GM23338 (cell line): ENCODE measurements around the gene RAB11B. TPM values are rescaled to one million over a fixed set of nuclear protein-coding genes. Genes with fewer than 3 reads are reported as not detected.

Experiments used
- ATAC-seq: fragments of 200-7000 bp; cut with Tn5 transposase; 3 replicates; pipeline ENCODE4 v1.9.1; 2020
- DNase-seq: peaks from one replicate; pipeline ENCODE4 v3.0.0-alpha.2; 2015; ENCODE audit warnings: low spot score
- H2AFZ ChIP-seq: fragments of 200-600 bp; sonication (generic); 2 replicates; pipeline ENCODE4 v1.8.0; 2016; ENCODE audit warnings: antibody characterized with exemption, mild to moderate bottlenecking, moderate library complexity
- H3F3A ChIP-seq: fragments of 200-600 bp; sonication (generic); replicated peaks from 2 replicates; pipeline ENCODE4 v1.8.0; 2017; ENCODE audit warnings: antibody characterized with exemption, mixed run types, low read depth
- H3K27ac ChIP-seq: fragments of 200-600 bp; sonication (generic); 2 replicates; pipeline ENCODE4 v1.6.1; 2016; ENCODE audit warnings: low read depth
- H3K27me3 ChIP-seq: fragments of 200-600 bp; sonication (generic); 2 replicates; pipeline ENCODE4 v1.8.0; 2016; ENCODE audit warnings: mild to moderate bottlenecking, mixed run types, moderate library complexity; ENCODE audit not compliant: insufficient read depth
- H3K36me3 ChIP-seq: fragments of 200-600 bp; sonication (generic); 2 replicates; pipeline ENCODE4 v1.8.0; 2016; ENCODE audit warnings: mild to moderate bottlenecking; ENCODE audit not compliant: insufficient read depth
- H3K4me1 ChIP-seq: fragments of 200-600 bp; sonication (generic); 2 replicates; pipeline ENCODE4 v1.8.0; 2016; ENCODE audit warnings: mild to moderate bottlenecking, moderate library complexity; ENCODE audit not compliant: insufficient read depth
- H3K4me2 ChIP-seq: fragments of 200-600 bp; sonication (generic); 2 replicates; pipeline ENCODE4 v1.7.1; 2017; ENCODE audit warnings: mixed run types
- H3K4me3 ChIP-seq: fragments of 200-600 bp; sonication (generic); 2 replicates; pipeline ENCODE4 v1.6.1; 2016; ENCODE audit warnings: mixed run types
- H3K79me2 ChIP-seq: fragments of 200-600 bp; sonication (generic); replicated peaks from 2 replicates; pipeline ENCODE4 v1.8.0; 2017; ENCODE audit warnings: mild to moderate bottlenecking; ENCODE audit not compliant: insufficient read depth
- H3K9me2 ChIP-seq: fragments of 200-600 bp; sonication (generic); 2 replicates; pipeline ENCODE4 v1.8.0; 2017; ENCODE audit not compliant: insufficient read depth
- H4K20me1 ChIP-seq: fragments of 200-600 bp; sonication (generic); replicated peaks from 2 replicates; pipeline ENCODE4 v1.8.0; 2017; ENCODE audit warnings: mild to moderate bottlenecking; ENCODE audit not compliant: insufficient read depth
- H3K27ac Mint-ChIP-seq: 2 replicates; pipeline ENCODE4 v1.8.0; 2020; ENCODE audit warnings: inconsistent platforms, mild to moderate bottlenecking, moderate library complexity, mixed read lengths
- H3K27me3 Mint-ChIP-seq: 3 replicates; pipeline ENCODE4 v1.8.0; 2022; ENCODE audit warnings: low read depth, mild to moderate bottlenecking, moderate library complexity, mixed read lengths, inconsistent platforms; ENCODE audit not compliant: insufficient read depth, poor library complexity
- H3K36me3 Mint-ChIP-seq: 3 replicates; pipeline ENCODE4 v1.8.0; 2021; ENCODE audit warnings: low read depth, mild to moderate bottlenecking, inconsistent platforms, moderate library complexity, mixed read lengths
- H3K4me1 Mint-ChIP-seq: 3 replicates; pipeline ENCODE4 v1.8.0; 2020; ENCODE audit warnings: mild to moderate bottlenecking, inconsistent platforms, mixed read lengths
- H3K4me3 Mint-ChIP-seq: 3 replicates; pipeline ENCODE4 v1.8.0; 2021; ENCODE audit warnings: moderate library complexity, mild to moderate bottlenecking, inconsistent platforms, mixed read lengths
- H3K9me3 Mint-ChIP-seq: 3 replicates; pipeline ENCODE4 v1.8.0; 2020; ENCODE audit warnings: moderate library complexity, mild to moderate bottlenecking, inconsistent platforms, mixed read lengths
- CREB1 ChIP-seq: fragments of 250-450 bp; sonication (Bioruptor Pico); IDR thresholded peaks from 2 replicates; pipeline ENCODE4 v1.5.0; 2020; ENCODE audit warnings: low read depth, mild to moderate bottlenecking, moderate library complexity
- EZH2phosphoT487 ChIP-seq: fragments of 200-600 bp; sonication (generic); IDR thresholded peaks from one replicate; pipeline ENCODE4 v1.8.1; 2018; ENCODE audit warnings: antibody characterized with exemption; ENCODE audit not compliant: unreplicated experiment
- JUNB ChIP-seq: IDR thresholded peaks from one replicate; pipeline ENCODE4 v1.6.1; 2016; ENCODE audit warnings: antibody characterized with exemption; ENCODE audit not compliant: unreplicated experiment
- NANOG ChIP-seq: IDR thresholded peaks from 2 replicates; pipeline ENCODE4 v1.6.1; 2016; ENCODE audit warnings: antibody characterized with exemption, borderline replicate concordance
- POLR2AphosphoS5 ChIP-seq: IDR thresholded peaks from 2 replicates; pipeline ENCODE4 v1.6.1; 2016; ENCODE audit warnings: antibody characterized with exemption, low read depth
- STAT1 ChIP-seq: IDR thresholded peaks from one replicate; pipeline ENCODE4 v1.6.1; 2016; ENCODE audit warnings: antibody characterized with exemption; ENCODE audit not compliant: unreplicated experiment
- ZNF114 ChIP-seq: fragments of 250-450 bp; sonication (Bioruptor Pico); IDR thresholded peaks from 2 replicates; pipeline ENCODE4 v1.5.0; 2020; ENCODE audit warnings: mild to moderate bottlenecking, moderate library complexity
- ZNF462 ChIP-seq: fragments of 250-450 bp; sonication (Bioruptor Pico); IDR thresholded peaks from 2 replicates; pipeline ENCODE4 v1.5.0; 2020; ENCODE audit warnings: mild to moderate bottlenecking, moderate library complexity
- polyA plus RNA-seq: library from polyadenylated mRNA; unstranded; fragments of >200 nt; fragmentation: Nextera tagmentation; extraction: Ambion mirVana; gene quantifications from 2 replicates; pipeline ENCODE4 v1.2.1, GENCODE V29; 2016
- total RNA-seq: library from RNA; depleted of rRNA; stranded (reverse); fragments of >200 nt; shearing (Covaris generic); gene quantifications from 2 replicates; pipeline ENCODE4 v1.2.3, GENCODE V29; 2014
- TF ChIP-seq, protein P1 (sequence below), 2 experiments: fragments of 200-600 bp in 1 of 2; sonication (generic) in 1 of 2; conservative IDR thresholded peaks; 2 replicates each; pipeline versions ENCODE4 v1.5.1 to v1.6.1; 2016 to 2017; ENCODE audit warnings: antibody characterized with exemption in 2 of 2, low read depth in 2 of 2, mild to moderate bottlenecking in 2 of 2, moderate library complexity in 1 of 2
- TF ChIP-seq, protein P2 (sequence below): IDR thresholded peaks from 2 replicates; pipeline ENCODE4 v1.6.1; 2016; ENCODE audit warnings: antibody characterized with exemption

Gene RAB11B
- total and polyA plus RNA-seq, 2 experiments from 2014 or later, result 66.0 to 79.6 TPM

GRCh38 chr19:8429044-8429443 is 38.9 kb downstream of the RAB11B start:
- no peak for TF ChIP-seq CREB1 (CRISPR knock-in tag)
- H3K9me2 ChIP-seq, result no peaks in the 10 kb centered on the region
- H3K9me3 Mint-ChIP-seq, result no peaks in the 10 kb centered on the region

GRCh38 chr19:8429826-8430225 is 39.7 kb downstream of the RAB11B start:
- Mint-ChIP-seq H3K27ac (no peak overlapping the region), H3K4me3 (no peak overlapping the region)
- TF ChIP-seq NANOG (no peak), POLR2AphosphoS5 (no peak), CREB1 (CRISPR knock-in tag) (no peak), ZNF462 (CRISPR knock-in tag) (no peak), STAT1 (no peak), EZH2phosphoT487 (no peak), JUNB (no peak), ZNF114 (CRISPR knock-in tag) (no peak)
- TF ChIP-seq, protein P1, sequence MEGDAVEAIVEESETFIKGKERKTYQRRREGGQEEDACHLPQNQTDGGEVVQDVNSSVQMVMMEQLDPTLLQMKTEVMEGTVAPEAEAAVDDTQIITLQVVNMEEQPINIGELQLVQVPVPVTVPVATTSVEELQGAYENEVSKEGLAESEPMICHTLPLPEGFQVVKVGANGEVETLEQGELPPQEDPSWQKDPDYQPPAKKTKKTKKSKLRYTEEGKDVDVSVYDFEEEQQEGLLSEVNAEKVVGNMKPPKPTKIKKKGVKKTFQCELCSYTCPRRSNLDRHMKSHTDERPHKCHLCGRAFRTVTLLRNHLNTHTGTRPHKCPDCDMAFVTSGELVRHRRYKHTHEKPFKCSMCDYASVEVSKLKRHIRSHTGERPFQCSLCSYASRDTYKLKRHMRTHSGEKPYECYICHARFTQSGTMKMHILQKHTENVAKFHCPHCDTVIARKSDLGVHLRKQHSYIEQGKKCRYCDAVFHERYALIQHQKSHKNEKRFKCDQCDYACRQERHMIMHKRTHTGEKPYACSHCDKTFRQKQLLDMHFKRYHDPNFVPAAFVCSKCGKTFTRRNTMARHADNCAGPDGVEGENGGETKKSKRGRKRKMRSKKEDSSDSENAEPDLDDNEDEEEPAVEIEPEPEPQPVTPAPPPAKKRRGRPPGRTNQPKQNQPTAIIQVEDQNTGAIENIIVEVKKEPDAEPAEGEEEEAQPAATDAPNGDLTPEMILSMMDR (conservative IDR thresholded peaks at IDR 0.05; ENCODE audit: low read depth in 2 of 2), result no peak
- TF ChIP-seq, protein P2, sequence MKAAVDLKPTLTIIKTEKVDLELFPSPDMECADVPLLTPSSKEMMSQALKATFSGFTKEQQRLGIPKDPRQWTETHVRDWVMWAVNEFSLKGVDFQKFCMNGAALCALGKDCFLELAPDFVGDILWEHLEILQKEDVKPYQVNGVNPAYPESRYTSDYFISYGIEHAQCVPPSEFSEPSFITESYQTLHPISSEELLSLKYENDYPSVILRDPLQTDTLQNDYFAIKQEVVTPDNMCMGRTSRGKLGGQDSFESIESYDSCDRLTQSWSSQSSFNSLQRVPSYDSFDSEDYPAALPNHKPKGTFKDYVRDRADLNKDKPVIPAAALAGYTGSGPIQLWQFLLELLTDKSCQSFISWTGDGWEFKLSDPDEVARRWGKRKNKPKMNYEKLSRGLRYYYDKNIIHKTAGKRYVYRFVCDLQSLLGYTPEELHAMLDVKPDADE, result no peak

More at GRCh38 chr19:8429044-8429443, 38.9 kb downstream of the RAB11B start:
- no peak overlapping the region for H3K27ac Mint-ChIP-seq
- H3K4me3 Mint-ChIP-seq, result no peak overlapping the region
- Histone ChIP-seq H3K4me3 (no peak overlapping the region), H3K79me2 (no peaks in the 10 kb centered on the region), H3K36me3 (no peaks in the 10 kb centered on the region), H4K20me1 (no peaks in the 10 kb centered on the region), H3K4me2 (no peak overlapping the region), H3K4me1 (no peaks in the 10 kb centered on the region), H3K27me3 (no peaks in the 10 kb centered on the region), H2AFZ (no peak overlapping the region), H3K27ac (no peak overlapping the region), H3F3A (no peaks in the 10 kb centered on the region)
- DNase-seq, result no peak
- peaks cover 11% of the 10 kb centered on the region for H3K27me3 Mint-ChIP-seq
- no peaks in the 10 kb centered on the region; the same call in none of the 3 replicates for H3K36me3 Mint-ChIP-seq
- H3K4me1 Mint-ChIP-seq, result no peaks in the 10 kb centered on the region
- ATAC-seq, result no peak

More at GRCh38 chr19:8429826-8430225, 39.7 kb downstream of the RAB11B start:
- no peaks in the 10 kb centered on the region for H3K9me2 ChIP-seq
- no peak for DNase-seq
- H3K79me2 ChIP-seq, result no peaks in the 10 kb centered on the region
- H3K27ac ChIP-seq, result no peak overlapping the region
- no peaks in the 10 kb centered on the region for H4K20me1 ChIP-seq
- no peaks in the 10 kb centered on the region for H3K9me3 Mint-ChIP-seq
- no peak for ATAC-seq
- H3K4me2 ChIP-seq, result no peak overlapping the region
- H3K27me3 ChIP-seq, result no peaks in the 10 kb centered on the region
- H3K27me3 Mint-ChIP-seq, result peaks cover 11% of the 10 kb centered on the region
- no peaks in the 10 kb centered on the region for H3K4me1 Mint-ChIP-seq
- no peaks in the 10 kb centered on the region for H3K4me1 ChIP-seq
- no peak overlapping the region for H2AFZ ChIP-seq
- H3K36me3 ChIP-seq, result no peaks in the 10 kb centered on the region
- H3F3A ChIP-seq, result no peaks in the 10 kb centered on the region
- no peaks in the 10 kb centered on the region; the same call in none of the 3 replicates for H3K36me3 Mint-ChIP-seq
- no peak overlapping the region for H3K4me3 ChIP-seq
